DOHH2 (cell line): ENCODE results near the gene MTMR8.

Experiments
- H3F3A ChIP-seq: fragments of 200-600 bp; sonication (generic), shearing (Covaris generic); 2 replicates; pipeline ENCODE4 v1.6.0; 2016; ENCODE audit warnings: antibody characterized with exemption, mild to moderate bottlenecking; ENCODE audit not compliant: control insufficient read depth, insufficient read depth
- H3K27ac ChIP-seq: fragments of 200-600 bp; sonication (generic); 2 replicates; pipeline ENCODE4 v1.5.1; 2014; ENCODE audit warnings: low read depth, mild to moderate bottlenecking, low read length, moderate library complexity
- H3K27me3 ChIP-seq: fragments of 200-600 bp; sonication (generic); 2 replicates; pipeline ENCODE4 v1.6.1; 2014; ENCODE audit warnings: mild to moderate bottlenecking, low read length, mixed read lengths; ENCODE audit not compliant: control insufficient read depth
- H3K36me3 ChIP-seq: fragments of 200-600 bp; sonication (generic); 2 replicates; pipeline ENCODE4 v1.6.1; 2014; ENCODE audit warnings: mild to moderate bottlenecking, low read length, moderate library complexity, mixed read lengths; ENCODE audit not compliant: control insufficient read depth
- H3K4me1 ChIP-seq: fragments of 200-600 bp; sonication (generic); 2 replicates; pipeline ENCODE4 v1.6.1; 2014; ENCODE audit warnings: mild to moderate bottlenecking, low read length, mixed read lengths; ENCODE audit not compliant: control insufficient read depth
- H3K4me2 ChIP-seq: fragments of 200-600 bp; sonication (generic); 2 replicates; pipeline ENCODE4 v1.6.0; 2014; ENCODE audit warnings: mild to moderate bottlenecking, low read length, moderate library complexity
- H3K4me3 ChIP-seq: fragments of 200-600 bp; sonication (generic); 2 replicates; pipeline ENCODE4 v1.5.1; 2014; ENCODE audit warnings: mild to moderate bottlenecking, low read length, mixed read lengths
- H3K79me2 ChIP-seq: fragments of 200-600 bp; sonication (generic); 2 replicates; pipeline ENCODE4 v1.6.1; 2014; ENCODE audit warnings: mild to moderate bottlenecking, low read length, mixed read lengths; ENCODE audit not compliant: control insufficient read depth
- H3K9me2 ChIP-seq: fragments of 200-600 bp; sonication (generic); replicated peaks from 2 replicates; pipeline ENCODE4 v1.6.1; 2014; ENCODE audit warnings: mild to moderate bottlenecking, low read length, mixed read lengths; ENCODE audit not compliant: control insufficient read depth
- H3K9me3 ChIP-seq: fragments of 200-600 bp; sonication (generic); 2 replicates; pipeline ENCODE4 v1.6.1; 2014; ENCODE audit warnings: antibody characterized with exemption, low read length, mixed read lengths; ENCODE audit not compliant: control insufficient read depth, insufficient read depth
- H4K20me1 ChIP-seq: fragments of 200-600 bp; sonication (generic); 2 replicates; pipeline ENCODE4 v1.6.0; 2014; ENCODE audit warnings: low read depth, mild to moderate bottlenecking, antibody characterized with exemption, low read length, moderate library complexity; ENCODE audit not compliant: control insufficient read depth, insufficient read depth
- EZH2phosphoT487 ChIP-seq: fragments of 200-600 bp; sonication (generic); IDR thresholded peaks from 2 replicates; pipeline ENCODE4 v1.6.1; 2017; ENCODE audit warnings: borderline replicate concordance, mild to moderate bottlenecking, antibody characterized with exemption, low read length, moderate library complexity, mixed read lengths
- TF ChIP-seq, protein P1 (sequence below): fragments of 200-600 bp; sonication (generic); IDR thresholded peaks from one replicate; pipeline ENCODE4 v1.5.1; 2014; ENCODE audit warnings: antibody characterized with exemption, mild to moderate bottlenecking, low read depth, low read length; ENCODE audit not compliant: poor library complexity, severe bottlenecking

Gene MTMR8

DNA sequence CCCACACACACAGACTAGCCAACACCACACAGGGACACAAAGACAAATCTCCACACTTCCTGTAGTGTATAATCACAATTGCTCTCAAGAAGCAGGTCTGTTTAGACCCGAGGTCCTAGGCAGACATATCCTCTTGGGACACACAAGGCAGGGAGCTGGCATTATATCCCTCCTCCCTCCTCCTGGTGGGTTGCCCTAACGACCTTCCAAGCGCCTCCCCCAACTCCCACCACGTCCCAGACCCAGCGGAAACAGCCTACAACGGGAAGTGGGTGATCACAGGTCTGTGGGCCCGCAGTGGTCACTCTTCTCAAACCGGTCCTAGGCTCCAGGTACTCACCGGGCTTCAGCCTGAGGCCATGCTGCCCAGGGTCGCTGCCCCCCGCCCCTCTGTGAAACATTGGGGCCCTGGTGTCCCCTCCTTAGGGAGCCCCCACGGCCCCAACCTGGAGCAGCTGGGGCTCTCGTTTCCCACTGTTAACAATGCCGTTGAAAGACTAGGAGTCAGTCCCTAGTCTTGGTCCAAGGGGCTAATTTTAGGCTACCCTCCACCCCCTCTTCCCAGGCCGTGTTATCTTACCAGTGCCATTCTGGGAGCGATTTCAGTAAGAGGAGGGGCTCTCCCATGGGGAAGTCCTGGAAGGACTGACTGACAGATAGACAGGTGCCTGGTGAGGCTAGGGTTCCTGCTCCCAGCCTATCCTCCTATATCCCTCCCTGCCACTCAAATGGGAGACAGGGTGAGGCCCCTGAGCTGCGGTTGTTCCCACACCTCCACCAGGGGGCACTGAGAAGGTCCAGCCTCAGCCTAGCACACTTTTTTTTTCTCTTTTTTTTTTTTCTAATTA, 164.9 kb downstream of the MTMR8 start, which contains the start of gene ASB12:
TSS of gene ASB12 (minus strand) at position 485 of the 848 bp plus-strand sequence. CDS start 4,957 bp downstream, outside the sequence.
- Histone ChIP-seq H3K9me3 (no peaks in the 10 kb centered on the region), H3K36me3 (no peaks in the 10 kb centered on the region), H3K27ac (no peak within 1 kb of the TSS), H3K79me2 (no peaks in the 10 kb centered on the region), H3F3A (no peaks in the 10 kb centered on the region), H4K20me1 (no peaks in the 10 kb centered on the region), H3K27me3 (no peaks in the 10 kb centered on the region), H3K9me2 (no peaks in the 10 kb centered on the region), H3K4me2 (no peak within 1 kb of the TSS), H3K4me1 (no peaks in the 10 kb centered on the region), H3K4me3 (no peak within 1 kb of the TSS)
- TF ChIP-seq, protein P1, sequence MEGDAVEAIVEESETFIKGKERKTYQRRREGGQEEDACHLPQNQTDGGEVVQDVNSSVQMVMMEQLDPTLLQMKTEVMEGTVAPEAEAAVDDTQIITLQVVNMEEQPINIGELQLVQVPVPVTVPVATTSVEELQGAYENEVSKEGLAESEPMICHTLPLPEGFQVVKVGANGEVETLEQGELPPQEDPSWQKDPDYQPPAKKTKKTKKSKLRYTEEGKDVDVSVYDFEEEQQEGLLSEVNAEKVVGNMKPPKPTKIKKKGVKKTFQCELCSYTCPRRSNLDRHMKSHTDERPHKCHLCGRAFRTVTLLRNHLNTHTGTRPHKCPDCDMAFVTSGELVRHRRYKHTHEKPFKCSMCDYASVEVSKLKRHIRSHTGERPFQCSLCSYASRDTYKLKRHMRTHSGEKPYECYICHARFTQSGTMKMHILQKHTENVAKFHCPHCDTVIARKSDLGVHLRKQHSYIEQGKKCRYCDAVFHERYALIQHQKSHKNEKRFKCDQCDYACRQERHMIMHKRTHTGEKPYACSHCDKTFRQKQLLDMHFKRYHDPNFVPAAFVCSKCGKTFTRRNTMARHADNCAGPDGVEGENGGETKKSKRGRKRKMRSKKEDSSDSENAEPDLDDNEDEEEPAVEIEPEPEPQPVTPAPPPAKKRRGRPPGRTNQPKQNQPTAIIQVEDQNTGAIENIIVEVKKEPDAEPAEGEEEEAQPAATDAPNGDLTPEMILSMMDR: no peak
- no peak for TF ChIP-seq EZH2phosphoT487

DNA sequence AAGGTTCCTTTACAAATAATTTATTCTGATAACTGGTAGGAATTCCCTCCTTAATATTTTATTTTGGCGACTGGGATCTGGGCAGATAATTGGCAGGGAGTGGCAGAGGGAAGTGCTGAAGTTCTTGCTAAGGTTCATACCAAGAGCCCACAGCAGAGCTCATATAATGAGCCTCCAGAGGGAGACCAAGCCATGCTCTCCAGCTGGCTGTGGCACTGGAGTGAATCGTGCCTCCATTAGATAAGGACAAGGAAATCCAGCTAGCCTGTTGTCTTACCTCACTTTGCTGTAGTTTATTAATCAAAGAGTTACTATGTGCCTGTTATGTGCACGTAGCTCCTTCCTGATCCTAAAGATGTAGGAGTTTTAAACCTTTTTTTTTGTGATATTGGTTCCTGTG, 166.1 kb downstream of the MTMR8 start:
- Histone ChIP-seq H4K20me1 (no peaks in the 10 kb centered on the region), H3K4me3 (no peak overlapping the region), H3K36me3 (no peaks in the 10 kb centered on the region), H3K9me3 (no peaks in the 10 kb centered on the region), H3K4me2 (no peak overlapping the region), H3F3A (no peaks in the 10 kb centered on the region), H3K27ac (no peak overlapping the region), H3K9me2 (no peaks in the 10 kb centered on the region), H3K4me1 (no peaks in the 10 kb centered on the region), H3K79me2 (no peaks in the 10 kb centered on the region), H3K27me3 (no peaks in the 10 kb centered on the region)
- no peak for TF ChIP-seq EZH2phosphoT487
- TF ChIP-seq, protein P1: no peak
